GM10847 (cell line): Measurements from ENCODE around the gene GJB6.

ENCODE experiments used
- POLR2A ChIP-seq: IDR thresholded peaks from 2 replicates; pipeline ENCODE4 v1.6.1; 2011; ENCODE audit not compliant: insufficient read length; ENCODE audit errors: extremely low read depth

GJB6 gene

GRCh38 chr13:20193162-20193906 is 38.8 kb downstream of the GJB6 start:
- no peak for TF ChIP-seq POLR2A

DNA sequence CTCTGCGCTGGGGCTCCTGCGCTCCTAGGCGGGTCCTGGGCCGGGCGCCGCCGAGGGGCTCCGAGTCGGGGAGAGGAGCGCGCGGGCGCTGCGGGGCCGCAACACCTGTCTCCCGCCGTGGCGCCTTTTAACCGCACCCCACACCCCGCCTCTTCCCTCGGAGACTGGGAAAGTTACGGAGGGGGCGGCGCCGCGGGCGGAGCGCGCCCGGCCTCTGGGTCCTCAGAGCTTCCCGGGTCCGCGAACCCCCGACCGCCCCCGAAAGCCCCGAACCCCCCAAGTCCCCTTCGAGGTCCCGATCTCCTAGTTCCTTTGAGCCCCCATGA is 39.3 kb downstream of the GJB6 start, which contains the start of gene GJB2:
Gene GJB2 (minus strand): TSS at position 103 of the 326 bp plus-strand sequence. CDS start 3,357 bp downstream, outside the sequence.
- TF ChIP-seq POLR2A, result no peak

- TF ChIP-seq POLR2A, result no peak
Measured at GRCh38 chr13:20192158-20192835, 39.8 kb downstream of the GJB6 start.

DNA sequence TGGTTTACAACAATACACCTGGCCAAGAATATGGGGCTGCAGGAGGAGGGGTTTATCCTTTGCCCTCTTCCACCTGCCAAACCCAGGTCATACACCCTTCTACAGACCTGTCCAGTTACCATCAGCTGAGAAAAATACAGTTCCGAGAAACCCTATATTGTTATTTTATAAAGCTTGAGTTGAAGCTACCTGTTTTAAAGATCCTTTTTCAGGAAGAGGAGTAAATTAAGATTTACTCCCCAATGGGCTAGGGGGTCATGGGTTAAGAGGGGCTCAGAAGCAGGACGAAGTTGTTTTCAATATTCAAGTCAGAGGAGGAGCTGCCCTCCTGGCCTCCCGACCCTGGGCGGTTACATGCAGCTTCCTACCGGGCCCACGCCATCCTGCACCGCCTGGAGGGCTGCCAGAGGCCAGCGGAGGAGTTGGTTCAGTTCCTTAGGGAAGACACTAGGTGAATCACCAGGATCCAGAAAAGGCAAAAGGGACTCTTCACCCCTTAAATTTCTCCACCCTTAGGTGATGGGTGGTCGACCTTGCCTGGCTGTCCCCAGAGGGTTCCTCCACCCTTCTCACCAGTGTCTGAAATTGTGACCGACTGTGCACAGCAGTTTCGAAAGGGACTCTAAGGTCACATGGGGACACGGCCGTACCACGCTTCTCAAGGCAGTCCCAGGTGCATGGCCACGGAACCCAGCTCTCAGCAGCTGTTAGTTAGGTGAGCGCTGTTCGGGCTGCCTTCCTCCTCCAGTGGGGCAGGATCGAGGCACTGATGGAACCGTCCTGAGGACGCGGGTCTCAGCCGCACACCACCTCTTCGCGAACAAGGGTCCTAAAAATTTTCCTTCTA is 40.6 kb downstream of the GJB6 start:
- TF ChIP-seq POLR2A, result no peak

- no peak for TF ChIP-seq POLR2A
Measured at GRCh38 chr13:20190481-20191310, 41.4 kb downstream of the GJB6 start.

- no peak for TF ChIP-seq POLR2A
Measured at GRCh38 chr13:20190076-20190475, 42.0 kb downstream of the GJB6 start.

- no peak for TF ChIP-seq POLR2A
Measured at GRCh38 chr13:20188667-20189553, 43.2 kb downstream of the GJB6 start.

DNA sequence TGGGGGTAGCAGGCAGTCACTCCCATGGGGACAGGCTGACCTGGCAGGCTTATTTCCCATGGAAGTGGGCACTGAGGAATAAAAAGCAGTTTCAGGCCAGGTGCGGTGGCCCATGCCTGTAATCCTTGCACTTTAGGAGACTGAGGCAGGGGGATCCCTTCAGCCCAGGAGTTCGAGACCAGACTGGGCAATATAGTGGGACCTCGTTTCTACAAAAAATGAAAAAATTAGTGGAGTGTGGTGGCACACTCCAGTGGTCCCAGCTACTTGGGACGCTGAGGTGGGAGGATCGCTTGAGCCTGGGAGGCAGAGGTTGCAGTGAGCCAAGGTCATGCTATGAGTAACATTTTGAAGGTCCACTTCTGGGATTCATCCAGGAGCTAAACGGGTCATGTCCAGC is 45.3 kb downstream of the GJB6 start:
- TF ChIP-seq POLR2A, result no peak

DNA sequence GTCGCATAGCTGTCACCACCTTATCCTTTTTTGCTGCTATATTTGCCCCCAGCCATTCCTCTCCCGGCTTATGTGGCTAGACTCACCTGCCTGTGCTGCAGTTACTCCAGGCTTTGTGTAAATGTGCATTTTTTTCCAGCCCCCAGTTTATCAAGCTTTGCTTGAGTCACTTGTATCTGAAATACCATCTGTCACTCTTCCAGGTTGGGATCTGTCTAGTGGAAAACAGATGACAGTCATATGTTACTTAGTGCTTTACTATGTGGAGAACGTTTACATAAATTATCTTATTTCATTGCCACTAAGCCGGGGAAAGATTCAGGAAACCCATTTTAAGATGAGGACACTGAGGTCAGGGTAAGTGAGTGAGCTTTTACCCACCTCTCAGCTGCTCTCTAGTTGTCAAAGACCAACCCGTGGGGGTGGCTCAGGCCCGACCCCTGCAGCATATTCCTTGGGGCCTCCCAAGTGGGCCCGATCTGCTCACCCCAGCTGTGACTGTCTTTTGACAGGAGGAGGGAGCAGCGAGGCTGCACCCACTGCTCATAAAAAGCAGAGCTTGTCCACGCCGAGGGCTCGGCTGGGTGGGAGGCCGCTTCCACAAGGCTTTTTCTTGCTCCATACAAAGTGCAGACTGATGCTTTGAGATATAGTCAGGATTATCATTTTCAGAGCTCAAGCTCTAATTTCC is 46.6 kb downstream of the GJB6 start:
- TF ChIP-seq POLR2A, result no peak

- TF ChIP-seq POLR2A, result no peak
Measured at GRCh38 chr13:20182231-20182846, 49.8 kb downstream of the GJB6 start.

DNA sequence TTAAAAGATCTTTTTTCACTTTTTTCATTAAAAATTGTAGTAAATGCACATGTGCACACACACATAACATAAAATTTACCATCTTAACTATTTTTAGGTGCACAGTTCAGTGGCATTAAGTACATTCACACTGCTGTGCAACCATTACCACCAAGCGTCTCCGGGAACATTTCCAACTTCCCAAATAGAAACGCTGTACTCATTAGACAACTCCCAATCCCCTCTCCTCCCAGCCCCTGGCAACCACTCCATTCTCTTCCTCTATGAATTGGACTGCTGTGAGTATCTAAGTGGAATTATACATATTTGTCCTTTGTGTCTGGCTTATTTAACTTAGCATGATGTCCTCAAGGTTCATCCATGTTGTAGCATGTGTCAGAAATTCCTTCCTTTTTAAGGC is 50.9 kb downstream of the GJB6 start:
- no peak for TF ChIP-seq POLR2A

DNA sequence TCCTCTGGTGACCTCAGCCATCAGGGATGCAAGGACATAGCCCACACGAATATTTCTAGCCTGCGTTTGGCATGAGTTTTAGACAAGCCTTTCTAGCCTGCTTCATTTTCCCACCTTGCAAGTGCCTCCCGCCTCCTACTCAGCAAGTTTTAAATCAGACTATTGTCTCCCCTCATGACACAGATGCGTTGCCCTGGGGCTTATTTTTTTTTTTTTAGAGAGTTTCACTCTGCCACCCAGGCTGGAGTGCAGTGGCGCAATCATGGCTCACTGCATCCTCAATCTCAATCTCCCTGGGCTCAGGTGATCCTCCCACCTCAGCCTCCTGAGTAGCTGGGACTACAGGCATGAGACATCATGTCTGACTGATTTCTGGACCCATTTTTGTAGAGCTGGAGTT is 54.0 kb downstream of the GJB6 start:
- TF ChIP-seq POLR2A, result no peak

GRCh38 chr13:20177049-20177831 is 54.9 kb downstream of the GJB6 start:
- no peak for TF ChIP-seq POLR2A
